Raji (cell line): ENCODE data around the gene DSCAM.

Experiments used
- POLR2A ChIP-seq: IDR thresholded peaks from 2 replicates; pipeline ENCODE4 v1.6.1; 2011; ENCODE audit warnings: low read depth, low read length, control low read depth; ENCODE audit not compliant: insufficient read depth

Gene DSCAM

GRCh38 chr21:40553781-40554180 is 293.2 kb downstream of the DSCAM start:
- TF ChIP-seq POLR2A, result no peak

- TF ChIP-seq POLR2A, result no peak
Measured at GRCh38 chr21:40547906-40548513, 298.9 kb downstream of the DSCAM start.

GRCh38 chr21:40546647-40547046 is 300.3 kb downstream of the DSCAM start:
- TF ChIP-seq POLR2A, result no peak

GRCh38 chr21:40540216-40540615 is 306.7 kb downstream of the DSCAM start:
- TF ChIP-seq POLR2A, result no peak

- TF ChIP-seq POLR2A, result no peak
Measured at GRCh38 chr21:40534886-40535285, 312.1 kb downstream of the DSCAM start.

- TF ChIP-seq POLR2A, result no peak
Measured at GRCh38 chr21:40531431-40532110, 315.4 kb downstream of the DSCAM start.

- no peak for TF ChIP-seq POLR2A
Measured at GRCh38 chr21:40531016-40531415, 315.9 kb downstream of the DSCAM start.

- TF ChIP-seq POLR2A, result no peak
Measured at GRCh38 chr21:40517646-40518045, 329.3 kb downstream of the DSCAM start.

- TF ChIP-seq POLR2A, result no peak
Measured at GRCh38 chr21:40516335-40516734, 330.6 kb downstream of the DSCAM start.

- TF ChIP-seq POLR2A, result no peak
Measured at GRCh38 chr21:40512590-40512989, 334.4 kb downstream of the DSCAM start.

- no peak for TF ChIP-seq POLR2A
Measured at GRCh38 chr21:40507978-40508377, 339.0 kb downstream of the DSCAM start.

- no peak for TF ChIP-seq POLR2A
Measured at GRCh38 chr21:40505681-40506080, 341.3 kb downstream of the DSCAM start.

- TF ChIP-seq POLR2A, result no peak
Measured at GRCh38 chr21:40505244-40505643, 341.7 kb downstream of the DSCAM start.

- TF ChIP-seq POLR2A, result no peak
Measured at GRCh38 chr21:40504825-40505224, 342.1 kb downstream of the DSCAM start.

- TF ChIP-seq POLR2A, result no peak
Measured at GRCh38 chr21:40496116-40496515, 350.8 kb downstream of the DSCAM start.

GRCh38 chr21:40490408-40490807 is 356.6 kb downstream of the DSCAM start:
- TF ChIP-seq POLR2A, result no peak

GRCh38 chr21:40489001-40489400 is 358.0 kb downstream of the DSCAM start:
- no peak for TF ChIP-seq POLR2A
